HCT116 (cell line): ENCODE data around the gene STAT6. TPM values are rescaled to one million over a fixed set of nuclear protein-coding genes. Genes with fewer than 3 reads are reported as not detected.

Experiments
- ATAC-seq: fragments of 200-7000 bp; cut with Tn5 transposase; 2 replicates; pipeline ENCODE4 v1.9.1; 2020; ENCODE audit warnings: mild to moderate bottlenecking, moderate library complexity
- Bru-seq: library from RNA; stranded (reverse); fragments of 400-500 nt; gene quantifications from one replicate; lab custom pipeline; 2021; lab: Mats Ljungman, UMichigan
- BruChase-seq, 2 experiments: library from RNA; stranded (reverse); fragments of 400-500 nt; gene quantifications; one replicate each; lab custom pipeline; 2021; lab: Mats Ljungman, UMichigan
- BruUV-seq: library from RNA; stranded (reverse); fragments of 400-500 nt; replicated peaks from 2 replicates; lab custom pipeline; 2021; lab: Mats Ljungman, UMichigan
- CTCF ChIA-PET: fragments of 300-600 bp; sonication (Branson Sonifier 250); formaldehyde crosslinking; loops from one replicate; lab custom pipeline; 2021; ENCODE audit warnings: antibody characterized with exemption; lab: Charles Lee
- POLR2A ChIA-PET: fragments of 300-600, 350-600 bp; sonication (Branson Sonifier 250); formaldehyde crosslinking; loops from one replicate; lab custom pipeline; 2021; ENCODE audit warnings: antibody characterized with exemption; lab: Charles Lee
- RAD21 ChIA-PET, 2 experiments: fragments of 300-600 bp; sonication (Branson Sonifier 250); formaldehyde crosslinking; loops; one replicate each; lab custom pipeline; 2023; ENCODE audit warnings: low total read pairs in 2 of 2; ENCODE audit not compliant: uncharacterized antibody in 2 of 2, unreplicated experiment in 2 of 2, low non-redundant PET in 1 of 2; lab: Charles Lee
- DNase-seq: peaks from one replicate; pipeline ENCODE4 v3.0.0-alpha.2; 2010; ENCODE audit warnings: low read depth, low spot score
- H2AFZ ChIP-seq: fragments of 200-600 bp; shearing (Covaris generic), sonication (generic); 2 replicates; pipeline ENCODE4 v1.6.1; 2017; ENCODE audit warnings: low read depth, mixed run types, mixed read lengths, antibody characterized with exemption, low read length; ENCODE audit not compliant: poor library complexity, severe bottlenecking
- H3K27ac ChIP-seq: 2 replicates; pipeline ENCODE4 v1.5.1; 2012; ENCODE audit warnings: low read depth, low read length
- H3K27me3 ChIP-seq: fragments of 200-600 bp; sonication (generic); 2 replicates; pipeline ENCODE4 v1.6.1; 2016; ENCODE audit warnings: mixed run types, low read length, mixed read lengths; ENCODE audit not compliant: insufficient read depth
- H3K36me3 ChIP-seq, 2 experiments: fragments of 200-500 bp in 1 of 2; fragments of 200-600 bp in 1 of 2; sonication (Bioruptor generic) in 1 of 2; sonication (generic) in 1 of 2; 2 replicates each; pipeline versions ENCODE4 v1.5.1 to v1.6.1; 2014 to 2016; ENCODE audit warnings: low read length in 2 of 2, inconsistent platforms in 1 of 2, mixed read lengths in 1 of 2, mixed run types in 1 of 2; ENCODE audit not compliant: insufficient read depth in 2 of 2, control insufficient read depth in 1 of 2
- H3K4me1 ChIP-seq, 2 experiments: fragments of 200-600 bp in 1 of 2; sonication (generic) in 1 of 2; 2 replicates each; pipeline versions ENCODE4 v1.5.1 to v1.6.1; 2012 to 2017; ENCODE audit warnings: low read length in 2 of 2, inconsistent platforms in 1 of 2, mild to moderate bottlenecking in 1 of 2, mixed read lengths in 1 of 2, mixed run types in 1 of 2, moderate library complexity in 1 of 2; ENCODE audit not compliant: insufficient read depth in 2 of 2, control insufficient read depth in 1 of 2
- H3K4me2 ChIP-seq: fragments of 200-600 bp; sonication (generic); 2 replicates; pipeline ENCODE4 v1.6.1; 2017; ENCODE audit warnings: mixed run types, low read length, mixed read lengths
- H3K4me3 ChIP-seq, 2 experiments: fragments of 200-600 bp in 1 of 2; sonication (generic) in 1 of 2; replicated peaks in 1 of 2; 2 replicates each; pipeline ENCODE4 v1.5.1; 2011 to 2016; ENCODE audit warnings: low read length in 2 of 2, control low read depth in 1 of 2, low read depth in 1 of 2, mild to moderate bottlenecking in 1 of 2, mixed read lengths in 1 of 2, mixed run types in 1 of 2
- H3K79me2 ChIP-seq: fragments of 200-600 bp; sonication (generic); 2 replicates; pipeline ENCODE4 v1.6.1; 2017; ENCODE audit warnings: mild to moderate bottlenecking, mixed run types, low read length, moderate library complexity, mixed read lengths; ENCODE audit not compliant: insufficient read depth
- H3K9ac ChIP-seq: fragments of 200-600 bp; sonication (generic); 2 replicates; pipeline ENCODE4 v1.6.1; 2016; ENCODE audit warnings: low read length, mixed read lengths
- H3K9me2 ChIP-seq: fragments of 200-600 bp; sonication (generic), shearing (Covaris generic); 2 replicates; pipeline ENCODE4 v1.6.1; 2017; ENCODE audit warnings: mixed run types, mild to moderate bottlenecking, moderate library complexity; ENCODE audit not compliant: insufficient read depth
- H3K9me3 ChIP-seq, 2 experiments: fragments of 200-500 bp in 1 of 2; fragments of 200-600 bp in 1 of 2; sonication (Bioruptor generic) in 1 of 2; sonication (generic) in 1 of 2; 2 replicates each; pipeline ENCODE4 v1.6.1; 2014 to 2017; ENCODE audit warnings: low read length in 2 of 2, mixed read lengths in 2 of 2, inconsistent platforms in 1 of 2, low read depth in 1 of 2, mild to moderate bottlenecking in 1 of 2, mixed run types in 1 of 2, moderate library complexity in 1 of 2; ENCODE audit not compliant: control insufficient read depth in 1 of 2, insufficient read depth in 1 of 2
- H4K20me1 ChIP-seq: fragments of 200-600 bp; sonication (generic), shearing (Covaris generic); 2 replicates; pipeline ENCODE4 v1.6.1; 2017; ENCODE audit warnings: mixed run types, mild to moderate bottlenecking, moderate library complexity; ENCODE audit not compliant: insufficient read depth
- CBX3 ChIP-seq: IDR thresholded peaks from 2 replicates; pipeline ENCODE4 v1.6.1; 2012; ENCODE audit warnings: low read depth
- EGR1 ChIP-seq: IDR thresholded peaks from 2 replicates; pipeline ENCODE4 v1.6.1; 2012; ENCODE audit warnings: low read depth
- ELF1 ChIP-seq: IDR thresholded peaks from 2 replicates; pipeline ENCODE4 v1.6.1; 2012; ENCODE audit warnings: low read depth, borderline replicate concordance
- POLR2AphosphoS5 ChIP-seq: IDR thresholded peaks from 2 replicates; pipeline ENCODE4 v1.6.1; 2011; ENCODE audit warnings: mild to moderate bottlenecking, low read depth, low read length, moderate library complexity
- SP1 ChIP-seq: IDR thresholded peaks from 2 replicates; pipeline ENCODE4 v1.6.1; 2012; ENCODE audit warnings: low read depth
- SRF ChIP-seq: IDR thresholded peaks from 2 replicates; pipeline ENCODE4 v1.6.1; 2012; ENCODE audit warnings: low read depth
- TCF7L2 ChIP-seq: IDR thresholded peaks from 2 replicates; pipeline ENCODE4 v1.7.0; 2011; ENCODE audit warnings: borderline replicate concordance, inconsistent platforms; ENCODE audit not compliant: insufficient read depth, insufficient read length; ENCODE audit errors: extremely low read depth
- ZNF274 ChIP-seq: fragments of 200-500 bp; sonication (Bioruptor generic); IDR thresholded peaks from 2 replicates; pipeline ENCODE4 v1.6.1; 2014; ENCODE audit warnings: mild to moderate bottlenecking, low read depth, low read length, inconsistent platforms
- intact Hi-C: fragments of 100-400 bp; cut with micrococcal nuclease; formaldehyde crosslinking; loops from 2 replicates; pipeline ENCODE4 v1.10.0; 2022
- long read RNA-seq: library from polyadenylated mRNA; unstranded; transcript quantifications from one replicate; pipeline ENCODE4 v2.0.0, GENCODE V29; 2021; ENCODE audit not compliant: unreplicated experiment
- polyA plus RNA-seq: library from polyadenylated mRNA; unstranded; fragments of >200 nt; gene quantifications from 2 replicates; pipeline ENCODE4 v1.2.1, GENCODE V29; 2012; ENCODE audit warnings: missing spikeins
- total RNA-seq: library from RNA; stranded (reverse); gene quantifications from one replicate; pipeline ENCODE4 v1.2.1, GENCODE V29; 2021; ENCODE audit not compliant: unreplicated experiment
- TF ChIP-seq, protein P1 (sequence below): IDR thresholded peaks from 2 replicates; pipeline ENCODE4 v1.6.1; 2012
- TF ChIP-seq, protein P2 (sequence below): IDR thresholded peaks from 2 replicates; pipeline ENCODE4 v1.6.1; 2011; ENCODE audit warnings: mild to moderate bottlenecking, low read length, moderate library complexity; ENCODE audit not compliant: insufficient replicate concordance; ENCODE audit errors: extremely low read depth
- TF ChIP-seq, protein P3 (sequence below): IDR thresholded peaks from 2 replicates; pipeline ENCODE4 v1.6.1; 2012

STAT6 gene, protein sequence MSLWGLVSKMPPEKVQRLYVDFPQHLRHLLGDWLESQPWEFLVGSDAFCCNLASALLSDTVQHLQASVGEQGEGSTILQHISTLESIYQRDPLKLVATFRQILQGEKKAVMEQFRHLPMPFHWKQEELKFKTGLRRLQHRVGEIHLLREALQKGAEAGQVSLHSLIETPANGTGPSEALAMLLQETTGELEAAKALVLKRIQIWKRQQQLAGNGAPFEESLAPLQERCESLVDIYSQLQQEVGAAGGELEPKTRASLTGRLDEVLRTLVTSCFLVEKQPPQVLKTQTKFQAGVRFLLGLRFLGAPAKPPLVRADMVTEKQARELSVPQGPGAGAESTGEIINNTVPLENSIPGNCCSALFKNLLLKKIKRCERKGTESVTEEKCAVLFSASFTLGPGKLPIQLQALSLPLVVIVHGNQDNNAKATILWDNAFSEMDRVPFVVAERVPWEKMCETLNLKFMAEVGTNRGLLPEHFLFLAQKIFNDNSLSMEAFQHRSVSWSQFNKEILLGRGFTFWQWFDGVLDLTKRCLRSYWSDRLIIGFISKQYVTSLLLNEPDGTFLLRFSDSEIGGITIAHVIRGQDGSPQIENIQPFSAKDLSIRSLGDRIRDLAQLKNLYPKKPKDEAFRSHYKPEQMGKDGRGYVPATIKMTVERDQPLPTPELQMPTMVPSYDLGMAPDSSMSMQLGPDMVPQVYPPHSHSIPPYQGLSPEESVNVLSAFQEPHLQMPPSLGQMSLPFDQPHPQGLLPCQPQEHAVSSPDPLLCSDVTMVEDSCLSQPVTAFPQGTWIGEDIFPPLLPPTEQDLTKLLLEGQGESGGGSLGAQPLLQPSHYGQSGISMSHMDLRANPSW
- 78.5 TPM for total RNA-seq
- polyA plus RNA-seq, result 53.3 and 55.0 TPM in 2 replicates
- Bru-seq, nascent RNA, result percentile 72 among the genes with signal in this experiment
- percentile 85 among the genes with signal in this experiment for BruChase-seq, experiment 1, labeled RNA remaining after a 6-hour chase
- percentile 76 among the genes with signal in this experiment for BruChase-seq, experiment 2, labeled RNA remaining after a 2-hour chase
- long read RNA-seq, full-length matches to known transcripts, result 12 of 66 reads
- long read RNA-seq, partial matches to known transcripts, result 22 of 66 reads
- long read RNA-seq, other reads (novel, unspliced or antisense), result 32 of 66 reads

DNA sequence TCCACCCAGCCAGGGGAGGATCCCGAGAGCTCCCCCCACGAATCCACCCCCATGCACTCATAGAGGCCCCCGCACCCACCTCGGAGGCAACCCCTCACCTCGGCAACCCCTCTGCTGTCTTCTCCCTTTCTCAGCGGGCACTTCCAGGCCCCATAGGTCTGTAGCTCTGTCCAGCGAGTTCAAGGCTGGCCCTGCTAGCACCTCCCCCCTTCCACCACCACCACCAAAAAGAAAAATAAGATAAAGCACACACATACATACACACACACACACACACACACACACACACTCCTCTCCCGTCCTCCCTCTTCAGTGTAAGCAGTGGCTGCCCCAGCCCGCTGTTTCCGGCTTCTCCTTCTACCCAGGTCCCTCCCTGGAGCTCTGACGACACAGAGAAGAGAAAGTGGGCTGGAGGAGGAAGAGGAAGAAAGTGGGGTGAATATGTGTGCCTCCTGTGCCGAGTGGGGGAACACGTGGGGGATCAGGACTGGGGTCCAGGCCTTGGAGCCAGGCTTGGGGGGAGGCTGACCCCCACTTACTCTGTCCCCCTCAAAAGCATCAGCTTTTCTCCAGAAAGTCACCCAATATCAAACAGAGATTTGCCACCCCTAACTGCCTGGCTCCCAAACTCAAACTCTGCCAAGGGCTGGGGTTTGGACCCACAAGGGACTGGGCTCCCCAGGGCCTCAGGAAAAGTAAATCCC is at the start of gene STAT6:
TSS of gene STAT6 (minus strand) at position 332 of the 704 bp plus-strand sequence. CDS start 3,084 bp downstream, outside the sequence.
- no peak for DNase-seq
- ChIA-PET RAD21 (interaction anchor here (0.6 to 2.3 kb wide), 19 partner anchors 12 to 392 kb away, joined by 3 to 60 read pairs (median 4); partner anchors contain the start of gene NEMP1 (in 2 of the 2)), POLR2A (interaction anchor here (0.6 to 3.3 kb wide), 19 partner anchors 9 to 423 kb away, joined by 3 to 55 read pairs (median 5); partner anchors contain the start of genes LRP1, NAB2, NACA and NEMP1), CTCF (interaction anchor here (0.9 to 3.9 kb wide), 19 partner anchors 8 to 474 kb away, joined by 3 to 181 read pairs (median 10); partner anchors contain the start of genes LRP1, NAB2, NEMP1 and ZBTB39)
- BruUV-seq, result no TSS peak
- Histone ChIP-seq H3K4me1 (peaks cover 11 to 36% of the 10 kb centered on the region in 2 experiments), H3K27me3 (no peaks in the 10 kb centered on the region), H3K9me3 (no peaks in the 10 kb centered on the region), H3K36me3 (0 out of 4 replicates have a peak, but pooled peaks cover 0 to 7% of the 10 kb centered on the region in 2 experiments), H3K4me2 (peak within 1 kb of the TSS; percentile 92), H4K20me1 (no peaks in the 10 kb centered on the region), H3K9ac (peak within 1 kb of the TSS; percentile 96), H3K9me2 (no peaks in the 10 kb centered on the region), H3K27ac (peak within 1 kb of the TSS; percentile 91), H3K4me3 (peak within 1 kb of the TSS; percentile 80 to 81), H3K79me2 (peaks cover 15% of the 10 kb centered on the region), H2AFZ (no peak within 1 kb of the TSS)
- intact Hi-C loops, result no loop called here
- TF ChIP-seq ELF1 (no peak), ZNF274 (no peak), TCF7L2 (no peak), SRF (no peak), POLR2AphosphoS5 (no peak; the same call in 1 of the 2 replicates), SP1 (no peak), EGR1 (no peak), CBX3 (no peak)
- TF ChIP-seq, protein P1, sequence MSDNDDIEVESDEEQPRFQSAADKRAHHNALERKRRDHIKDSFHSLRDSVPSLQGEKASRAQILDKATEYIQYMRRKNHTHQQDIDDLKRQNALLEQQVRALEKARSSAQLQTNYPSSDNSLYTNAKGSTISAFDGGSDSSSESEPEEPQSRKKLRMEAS, result no peak
- TF ChIP-seq, protein P2, sequence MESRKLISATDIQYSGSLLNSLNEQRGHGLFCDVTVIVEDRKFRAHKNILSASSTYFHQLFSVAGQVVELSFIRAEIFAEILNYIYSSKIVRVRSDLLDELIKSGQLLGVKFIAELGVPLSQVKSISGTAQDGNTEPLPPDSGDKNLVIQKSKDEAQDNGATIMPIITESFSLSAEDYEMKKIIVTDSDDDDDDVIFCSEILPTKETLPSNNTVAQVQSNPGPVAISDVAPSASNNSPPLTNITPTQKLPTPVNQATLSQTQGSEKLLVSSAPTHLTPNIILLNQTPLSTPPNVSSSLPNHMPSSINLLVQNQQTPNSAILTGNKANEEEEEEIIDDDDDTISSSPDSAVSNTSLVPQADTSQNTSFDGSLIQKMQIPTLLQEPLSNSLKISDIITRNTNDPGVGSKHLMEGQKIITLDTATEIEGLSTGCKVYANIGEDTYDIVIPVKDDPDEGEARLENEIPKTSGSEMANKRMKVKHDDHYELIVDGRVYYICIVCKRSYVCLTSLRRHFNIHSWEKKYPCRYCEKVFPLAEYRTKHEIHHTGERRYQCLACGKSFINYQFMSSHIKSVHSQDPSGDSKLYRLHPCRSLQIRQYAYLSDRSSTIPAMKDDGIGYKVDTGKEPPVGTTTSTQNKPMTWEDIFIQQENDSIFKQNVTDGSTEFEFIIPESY, result no peak
- TF ChIP-seq, protein P3, sequence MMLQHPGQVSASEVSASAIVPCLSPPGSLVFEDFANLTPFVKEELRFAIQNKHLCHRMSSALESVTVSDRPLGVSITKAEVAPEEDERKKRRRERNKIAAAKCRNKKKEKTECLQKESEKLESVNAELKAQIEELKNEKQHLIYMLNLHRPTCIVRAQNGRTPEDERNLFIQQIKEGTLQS, result no peak
- ATAC-seq, result peak; percentile 60
